ENCODE results near the gene CKAP4. TPM values are rescaled to one million over a fixed set of nuclear protein-coding genes. Genes with fewer than 3 reads are reported as not detected.

CKAP4 gene
- total and polyA plus RNA-seq, 2 of the 13 experiments (the other 11 are each of a cell fraction or from before 2014, with no cell fraction given): 39.2 to 70.2 TPM

GRCh38 chr12:106248312-106248845, 559 bp upstream of the CKAP4 start (continued):
- TF ChIP-seq MAZ (IDR thresholded peaks at IDR 0.05; ENCODE audit: borderline replicate concordance, low read depth, low read length): no peak
- no peak for TF ChIP-seq MAZ (CRISPR knock-in tag; IDR thresholded peaks at IDR 0.05; ENCODE audit: low read depth)
- TF ChIP-seq, protein P1, sequence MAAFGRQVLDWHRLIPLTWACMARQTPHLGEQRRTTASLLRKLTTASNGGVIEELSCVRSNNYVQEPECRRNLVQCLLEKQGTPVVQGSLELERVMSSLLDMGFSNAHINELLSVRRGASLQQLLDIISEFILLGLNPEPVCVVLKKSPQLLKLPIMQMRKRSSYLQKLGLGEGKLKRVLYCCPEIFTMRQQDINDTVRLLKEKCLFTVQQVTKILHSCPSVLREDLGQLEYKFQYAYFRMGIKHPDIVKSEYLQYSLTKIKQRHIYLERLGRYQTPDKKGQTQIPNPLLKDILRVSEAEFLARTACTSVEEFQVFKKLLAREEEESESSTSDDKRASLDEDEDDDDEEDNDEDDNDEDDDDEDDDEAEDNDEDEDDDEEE (CRISPR knock-in tag; IDR thresholded peaks at IDR 0.05): no peak
- no peak for TF ChIP-seq GATAD1 (CRISPR knock-in tag; IDR thresholded peaks at IDR 0.05)
- TF ChIP-seq LCORL (IDR thresholded peaks at IDR 0.05): no peak
- peak; percentile 44; the same call in 1 of the 2 replicates for TF ChIP-seq LCORL (CRISPR knock-in tag; IDR thresholded peaks at IDR 0.05)
- TF ChIP-seq SP5 (CRISPR knock-in tag; IDR thresholded peaks at IDR 0.05; ENCODE audit: borderline replicate concordance, low read depth): no peak
- no peak for TF ChIP-seq GRHL1 (CRISPR knock-in tag; conservative IDR thresholded peaks at IDR 0.05)
- TF ChIP-seq SKI (IDR thresholded peaks at IDR 0.05; ENCODE audit: partially characterized antibody): no peak
- no peak for TF ChIP-seq PHF20 (CRISPR knock-in tag; IDR thresholded peaks at IDR 0.05)
- no peak for TF ChIP-seq FLYWCH1 (CRISPR knock-in tag; IDR thresholded peaks at IDR 0.05)
- peak; percentile 7; the same call in 1 of the 2 replicates for TF ChIP-seq MED1 (CRISPR knock-in tag; IDR thresholded peaks at IDR 0.05)
- TF ChIP-seq, protein P2, sequence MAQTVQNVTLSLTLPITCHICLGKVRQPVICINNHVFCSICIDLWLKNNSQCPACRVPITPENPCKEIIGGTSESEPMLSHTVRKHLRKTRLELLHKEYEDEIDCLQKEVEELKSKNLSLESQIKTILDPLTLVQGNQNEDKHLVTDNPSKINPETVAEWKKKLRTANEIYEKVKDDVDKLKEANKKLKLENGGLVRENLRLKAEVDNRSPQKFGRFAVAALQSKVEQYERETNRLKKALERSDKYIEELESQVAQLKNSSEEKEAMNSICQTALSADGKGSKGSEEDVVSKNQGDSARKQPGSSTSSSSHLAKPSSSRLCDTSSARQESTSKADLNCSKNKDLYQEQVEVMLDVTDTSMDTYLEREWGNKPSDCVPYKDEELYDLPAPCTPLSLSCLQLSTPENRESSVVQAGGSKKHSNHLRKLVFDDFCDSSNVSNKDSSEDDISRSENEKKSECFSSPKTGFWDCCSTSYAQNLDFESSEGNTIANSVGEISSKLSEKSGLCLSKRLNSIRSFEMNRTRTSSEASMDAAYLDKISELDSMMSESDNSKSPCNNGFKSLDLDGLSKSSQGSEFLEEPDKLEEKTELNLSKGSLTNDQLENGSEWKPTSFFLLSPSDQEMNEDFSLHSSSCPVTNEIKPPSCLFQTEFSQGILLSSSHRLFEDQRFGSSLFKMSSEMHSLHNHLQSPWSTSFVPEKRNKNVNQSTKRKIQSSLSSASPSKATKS (CRISPR knock-in tag; IDR thresholded peaks at IDR 0.05): no peak
- no peak for TF ChIP-seq ZFP41 (CRISPR knock-in tag; IDR thresholded peaks at IDR 0.05; ENCODE audit: borderline replicate concordance)
- TF ChIP-seq, protein P3, sequence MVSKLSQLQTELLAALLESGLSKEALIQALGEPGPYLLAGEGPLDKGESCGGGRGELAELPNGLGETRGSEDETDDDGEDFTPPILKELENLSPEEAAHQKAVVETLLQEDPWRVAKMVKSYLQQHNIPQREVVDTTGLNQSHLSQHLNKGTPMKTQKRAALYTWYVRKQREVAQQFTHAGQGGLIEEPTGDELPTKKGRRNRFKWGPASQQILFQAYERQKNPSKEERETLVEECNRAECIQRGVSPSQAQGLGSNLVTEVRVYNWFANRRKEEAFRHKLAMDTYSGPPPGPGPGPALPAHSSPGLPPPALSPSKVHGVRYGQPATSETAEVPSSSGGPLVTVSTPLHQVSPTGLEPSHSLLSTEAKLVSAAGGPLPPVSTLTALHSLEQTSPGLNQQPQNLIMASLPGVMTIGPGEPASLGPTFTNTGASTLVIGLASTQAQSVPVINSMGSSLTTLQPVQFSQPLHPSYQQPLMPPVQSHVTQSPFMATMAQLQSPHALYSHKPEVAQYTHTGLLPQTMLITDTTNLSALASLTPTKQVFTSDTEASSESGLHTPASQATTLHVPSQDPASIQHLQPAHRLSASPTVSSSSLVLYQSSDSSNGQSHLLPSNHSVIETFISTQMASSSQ (IDR thresholded peaks at IDR 0.05; ENCODE audit: low read depth): no peak
- TF ChIP-seq, protein P3 (CRISPR knock-in tag; IDR thresholded peaks at IDR 0.05; ENCODE audit: borderline replicate concordance): 0 out of 2 replicates have a peak, but pooled peaks have one; percentile 21
- no peak for TF ChIP-seq ZNF3 (CRISPR knock-in tag; IDR thresholded peaks at IDR 0.05)
- TF ChIP-seq GPBP1L1 (CRISPR knock-in tag; IDR thresholded peaks at IDR 0.05): no peak
- no peak for TF ChIP-seq RFX5 (IDR thresholded peaks at IDR 0.05; ENCODE audit: low read depth, low read length)
- no peak for TF ChIP-seq ZNF792 (CRISPR knock-in tag; IDR thresholded peaks at IDR 0.05)
- TF ChIP-seq RFX1 (IDR thresholded peaks at IDR 0.05): no peak
- TF ChIP-seq CCDC6 (CRISPR knock-in tag; IDR thresholded peaks at IDR 0.05): no peak

All from HepG2 (cell line).